Raji (cell line): ENCODE results near the gene STK35.

Experiments
- POLR2A ChIP-seq: IDR thresholded peaks from 2 replicates; pipeline ENCODE4 v1.6.1; 2011; ENCODE audit warnings: low read depth, low read length, control low read depth; ENCODE audit not compliant: insufficient read depth

STK35 gene

DNA sequence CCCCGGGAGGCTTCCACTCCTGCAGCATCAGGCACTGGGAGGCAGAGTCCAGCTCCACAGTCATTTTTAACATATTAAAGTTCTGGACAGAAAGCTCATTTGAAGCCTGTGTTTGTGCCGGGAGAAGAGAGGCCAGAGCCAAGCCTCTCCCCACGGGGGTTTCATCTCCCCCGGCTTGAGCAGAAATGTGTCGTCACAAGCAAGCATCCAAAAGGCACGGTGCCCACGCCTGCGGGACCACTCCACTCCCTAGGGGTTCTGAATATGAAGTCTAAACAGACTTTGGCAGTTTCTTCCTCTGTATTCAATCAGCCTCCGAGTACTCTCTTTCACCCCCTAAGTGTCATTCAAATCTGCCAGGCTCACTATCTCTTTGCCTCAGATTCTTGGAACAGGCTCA is 75.3 kb downstream of the STK35 start:
- TF ChIP-seq POLR2A = no peak

DNA sequence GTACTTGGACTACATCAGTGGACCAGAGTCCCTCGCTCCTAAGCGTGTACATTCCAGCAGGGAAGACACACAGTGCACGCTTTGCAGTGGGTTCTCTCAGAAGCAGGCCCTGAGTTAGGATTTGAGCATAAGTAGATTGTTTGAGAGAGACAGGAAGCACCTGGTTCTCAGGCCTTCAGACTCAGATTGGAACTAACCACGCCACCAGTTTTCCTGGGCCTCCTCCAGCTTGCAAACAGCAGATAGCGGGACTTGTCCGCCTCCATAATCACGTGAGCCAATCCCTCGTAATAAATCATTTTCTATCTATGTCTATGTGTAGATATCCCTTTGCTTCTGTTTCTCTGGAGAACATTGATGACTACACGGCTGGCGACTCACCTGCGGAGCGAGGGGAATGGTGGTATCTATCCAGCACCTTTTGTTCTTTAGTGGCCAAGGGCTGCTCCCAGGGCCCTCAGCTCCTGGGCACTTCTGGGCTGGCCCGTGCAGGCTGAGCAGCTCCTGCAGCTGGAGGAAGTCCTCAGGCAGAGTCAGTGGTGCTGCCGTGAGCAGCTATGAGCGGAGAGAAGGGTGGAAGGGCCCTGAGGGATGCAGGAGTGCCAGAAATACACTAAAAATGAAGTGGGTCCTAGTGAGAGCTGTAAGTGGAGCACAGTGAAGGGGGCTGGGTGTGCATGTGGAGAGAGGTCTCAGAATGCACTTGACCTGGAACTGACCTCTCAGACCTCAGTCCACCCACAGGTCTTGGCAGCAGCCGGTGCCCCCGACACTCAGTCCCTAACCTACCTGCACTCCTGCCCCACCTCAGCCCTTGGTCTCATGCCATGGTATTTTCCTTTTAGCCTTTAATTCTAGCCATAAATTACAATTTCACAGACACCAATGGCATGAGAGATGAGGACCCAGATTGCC is 76.9 kb downstream of the STK35 start:
- no peak for TF ChIP-seq POLR2A

DNA sequence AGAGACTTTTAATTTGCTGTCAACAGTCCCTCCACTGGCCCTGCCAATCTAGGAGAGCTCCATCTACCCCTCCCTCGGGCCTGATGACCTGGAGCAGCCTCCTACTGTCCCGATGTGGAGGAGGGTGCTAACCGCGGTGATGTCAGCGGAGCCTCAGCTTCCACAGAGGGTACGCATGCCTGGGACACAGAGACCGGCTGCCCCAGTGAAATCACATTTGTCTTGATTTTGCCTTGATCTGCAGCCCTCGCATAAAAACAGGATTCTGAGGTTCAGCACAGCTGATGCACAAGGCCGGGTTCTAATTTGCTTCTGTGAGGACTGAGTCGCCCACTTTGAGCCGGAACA is 77.6 kb downstream of the STK35 start:
- no peak for TF ChIP-seq POLR2A

DNA sequence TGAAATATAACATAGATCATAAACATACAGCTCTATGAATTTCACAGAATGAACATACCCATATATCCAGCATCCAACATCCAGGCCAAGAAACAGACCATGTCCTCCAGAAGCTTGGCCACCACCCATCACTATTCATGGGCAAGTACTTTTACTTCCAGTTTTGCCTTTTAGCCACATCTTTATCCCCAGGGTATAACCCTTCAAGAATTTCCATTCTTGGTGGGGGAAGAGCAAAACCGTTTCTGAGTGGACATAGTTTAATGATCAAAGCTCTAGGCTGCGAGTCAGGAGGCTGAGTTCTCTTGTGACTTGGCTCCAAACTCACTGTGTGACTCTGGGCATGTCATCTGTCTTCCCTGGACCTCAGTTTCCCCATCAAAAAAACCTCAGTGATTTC is 78.3 kb downstream of the STK35 start:
- no peak for TF ChIP-seq POLR2A

DNA sequence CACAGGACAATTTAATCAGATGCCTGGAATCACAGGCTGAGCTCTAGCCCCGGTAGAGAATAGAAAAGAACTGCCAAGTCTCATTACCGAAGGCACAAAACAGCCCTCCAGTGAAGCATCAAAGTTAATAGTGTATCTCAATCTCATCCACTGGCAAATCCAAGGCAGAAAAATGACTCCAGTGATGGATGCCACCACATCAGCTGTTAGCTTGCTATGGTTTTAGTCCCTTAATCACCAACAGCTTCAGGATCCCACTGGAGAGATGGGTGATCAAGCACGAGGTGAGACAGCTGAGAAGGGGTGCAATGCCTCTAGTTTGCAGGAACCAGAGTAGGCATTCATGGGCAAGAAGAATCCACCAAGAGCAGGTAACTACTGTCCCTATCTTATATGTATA is 81.8 kb downstream of the STK35 start:
- TF ChIP-seq POLR2A = no peak

DNA sequence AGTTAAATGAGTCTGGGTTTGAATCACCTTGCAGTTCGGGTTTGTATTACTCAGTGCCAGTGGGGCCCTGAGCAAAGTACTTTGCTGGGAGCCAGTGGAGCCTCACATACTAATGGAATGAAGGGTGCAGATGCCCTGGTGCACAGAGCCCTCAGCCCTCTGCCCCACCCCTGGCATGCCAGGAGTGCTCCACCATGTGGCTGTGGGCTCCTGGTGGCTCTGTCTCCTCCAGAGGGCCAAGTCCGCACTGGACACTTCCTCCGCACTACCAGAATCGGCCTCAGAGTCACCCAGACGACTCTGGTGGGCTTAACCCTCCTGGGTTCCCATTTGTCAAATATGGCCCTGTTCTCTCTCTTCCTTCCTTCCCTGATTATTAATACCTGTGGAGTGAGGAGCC is 94.0 kb downstream of the STK35 start:
- no peak for TF ChIP-seq POLR2A

DNA sequence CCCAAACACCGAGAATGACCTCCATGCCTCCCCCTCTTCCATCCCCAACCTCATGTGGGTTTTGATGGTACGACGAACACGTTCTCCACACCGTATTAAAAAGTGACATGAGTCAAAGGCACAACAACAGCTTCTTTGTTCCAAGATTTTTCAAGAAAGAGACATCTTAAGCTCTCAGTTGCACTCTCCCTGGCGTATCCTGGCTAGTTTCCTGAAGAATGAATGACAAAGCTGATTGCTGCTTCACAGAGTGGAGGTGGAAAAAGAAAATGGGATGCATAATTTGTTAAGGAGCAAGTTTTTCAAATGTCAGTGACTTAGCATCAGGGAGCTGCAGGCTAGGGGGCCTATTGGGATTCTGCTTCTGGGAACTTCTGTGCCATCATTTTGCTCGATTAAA is 95.5 kb downstream of the STK35 start:
- no peak for TF ChIP-seq POLR2A
